H9 (cell line): ENCODE data around the gene TSSC4. TPM values are rescaled to one million over a fixed set of nuclear protein-coding genes. Genes with fewer than 3 reads are reported as not detected.

ENCODE experiments used
- DNase-seq: peaks from one replicate; pipeline ENCODE4 v3.0.0-alpha.2; 2017
- H2AFZ ChIP-seq: one replicate; pipeline ENCODE4 v1.6.1; 2013; ENCODE audit warnings: mild to moderate bottlenecking, low read length, control low read depth, moderate library complexity
- H2AK5ac ChIP-seq: 2 replicates; pipeline ENCODE4 v1.6.1; 2013; ENCODE audit warnings: low read length, control low read depth, mixed read lengths; ENCODE audit not compliant: insufficient read length
- H2BK120ac ChIP-seq: one replicate; pipeline ENCODE4 v1.6.1; 2013; ENCODE audit warnings: low read depth, mild to moderate bottlenecking, low read length, control low read depth, inconsistent platforms; ENCODE audit not compliant: poor library complexity, severe bottlenecking
- H2BK12ac ChIP-seq: 2 replicates; pipeline ENCODE4 v1.6.1; 2013; ENCODE audit warnings: low read length, control low read depth, mixed read lengths, low read depth; ENCODE audit not compliant: insufficient read length
- H2BK15ac ChIP-seq: 2 replicates; pipeline ENCODE4 v1.6.1; 2013; ENCODE audit warnings: low read depth, low read length, control low read depth
- H2BK20ac ChIP-seq: one replicate; pipeline ENCODE4 v1.6.1; 2013; ENCODE audit warnings: low read depth, mild to moderate bottlenecking, low read length, control low read depth, inconsistent platforms; ENCODE audit not compliant: poor library complexity, severe bottlenecking
- H2BK5ac ChIP-seq: 2 replicates; pipeline ENCODE4 v1.6.1; 2013; ENCODE audit warnings: low read length, control low read depth, mixed read lengths; ENCODE audit not compliant: insufficient read length
- H3K14ac ChIP-seq: 2 replicates; pipeline ENCODE4 v1.6.1; 2013; ENCODE audit warnings: low read length, control low read depth; ENCODE audit not compliant: insufficient read depth
- H3K18ac ChIP-seq: 2 replicates; pipeline ENCODE4 v1.6.1; 2013; ENCODE audit warnings: low read depth, mild to moderate bottlenecking, mixed read lengths, low read length, control low read depth; ENCODE audit not compliant: insufficient read length
- H3K23ac ChIP-seq: 2 replicates; pipeline ENCODE4 v1.6.1; 2013; ENCODE audit warnings: low read length, control low read depth, mixed read lengths, low read depth; ENCODE audit not compliant: insufficient read length
- H3K23me2 ChIP-seq: 2 replicates; pipeline ENCODE4 v1.6.1; 2013; ENCODE audit warnings: low read depth, mild to moderate bottlenecking, mixed read lengths, low read length, control low read depth; ENCODE audit not compliant: insufficient read length, poor library complexity, severe bottlenecking
- H3K27ac ChIP-seq: 2 replicates; pipeline ENCODE4 v1.5.1; 2013; ENCODE audit warnings: low read length, control low read depth, mixed read lengths, low read depth; ENCODE audit not compliant: insufficient read length
- H3K27me3 ChIP-seq: 2 replicates; pipeline ENCODE4 v1.6.1; 2013; ENCODE audit warnings: low read length, control low read depth, inconsistent platforms; ENCODE audit not compliant: insufficient read depth
- H3K4ac ChIP-seq: 2 replicates; pipeline ENCODE4 v1.6.1; 2013; ENCODE audit warnings: low read depth, mild to moderate bottlenecking, control low read depth, inconsistent platforms, low read length, moderate library complexity
- H3K4me1 ChIP-seq: 2 replicates; pipeline ENCODE4 v1.6.1; 2013; ENCODE audit warnings: low read length, control low read depth, inconsistent platforms; ENCODE audit not compliant: insufficient read depth
- H3K4me2 ChIP-seq: 2 replicates; pipeline ENCODE4 v1.6.1; 2013; ENCODE audit warnings: low read length, control low read depth, mixed read lengths; ENCODE audit not compliant: insufficient read length, insufficient read depth
- H3K56ac ChIP-seq: 2 replicates; pipeline ENCODE4 v1.6.1; 2013; ENCODE audit warnings: low read depth, mild to moderate bottlenecking, mixed read lengths, low read length, control low read depth; ENCODE audit not compliant: insufficient read length
- H3K79me1 ChIP-seq: 2 replicates; pipeline ENCODE4 v1.6.1; 2013; ENCODE audit warnings: low read depth, mild to moderate bottlenecking, moderate library complexity, low read length, control low read depth, inconsistent platforms; ENCODE audit not compliant: insufficient read depth, poor library complexity, severe bottlenecking
- H3K79me2 ChIP-seq: 2 replicates; pipeline ENCODE4 v1.6.1; 2013; ENCODE audit warnings: low read length, control low read depth, inconsistent platforms; ENCODE audit not compliant: insufficient read depth
- H3K9ac ChIP-seq: 2 replicates; pipeline ENCODE4 v1.6.1; 2013; ENCODE audit warnings: low read length, control low read depth, mixed read lengths; ENCODE audit not compliant: insufficient read length; ENCODE audit errors: extremely low read depth
- H3K9me3 ChIP-seq: one replicate; pipeline ENCODE4 v1.6.1; 2013; ENCODE audit warnings: low read depth, low read length, inconsistent platforms; ENCODE audit not compliant: control insufficient read depth
- H3T11ph ChIP-seq: one replicate; pipeline ENCODE4 v1.6.1; 2013; ENCODE audit warnings: mild to moderate bottlenecking, low read length, control low read depth, inconsistent platforms
- H4K20me1 ChIP-seq: one replicate; pipeline ENCODE4 v1.6.1; 2013; ENCODE audit not compliant: control insufficient read depth, insufficient read length, insufficient read depth
- H4K5ac ChIP-seq: 2 replicates; pipeline ENCODE4 v1.6.1; 2013; ENCODE audit warnings: low read depth, mild to moderate bottlenecking, mixed read lengths, low read length, control low read depth; ENCODE audit not compliant: insufficient read length
- H4K8ac ChIP-seq: replicated peaks from 2 replicates; pipeline ENCODE4 v1.6.1; 2013; ENCODE audit warnings: low read length, control low read depth, mixed read lengths, low read depth; ENCODE audit not compliant: insufficient read length
- H4K91ac ChIP-seq: 2 replicates; pipeline ENCODE4 v1.6.1; 2013; ENCODE audit warnings: low read depth, mild to moderate bottlenecking, moderate library complexity, mixed read lengths, low read length, control low read depth; ENCODE audit not compliant: insufficient read length
- H3K27ac Mint-ChIP-seq, 3 experiments: 2 replicates in 2 of 3; 3 replicates in 1 of 3; pipeline ENCODE4 v1.8.0; 2020 to 2021; ENCODE audit warnings: mixed read lengths in 3 of 3, mild to moderate bottlenecking in 1 of 3, moderate library complexity in 1 of 3
- H3K27me3 Mint-ChIP-seq: 2 replicates; pipeline ENCODE4 v1.8.0; 2021; ENCODE audit warnings: low read depth, mild to moderate bottlenecking, moderate library complexity, mixed read lengths
- H3K36me3 Mint-ChIP-seq, 3 experiments: 2 replicates in 2 of 3; 3 replicates in 1 of 3; pipeline ENCODE4 v1.8.0; 2020 to 2021; ENCODE audit warnings: low read depth in 3 of 3, mixed read lengths in 3 of 3; ENCODE audit not compliant: insufficient read depth in 1 of 3
- H3K4me1 Mint-ChIP-seq, 2 experiments: 2 replicates each; pipeline ENCODE4 v1.8.0; 2020; ENCODE audit warnings: mixed read lengths in 2 of 2
- H3K4me3 Mint-ChIP-seq, 2 experiments: 2 replicates in 1 of 2; 3 replicates in 1 of 2; pipeline ENCODE4 v1.8.0; 2020 to 2021; ENCODE audit warnings: mild to moderate bottlenecking in 2 of 2, mixed read lengths in 2 of 2, moderate library complexity in 1 of 2
- H3K9me3 Mint-ChIP-seq, 2 experiments: 2 replicates in 1 of 2; 3 replicates in 1 of 2; pipeline ENCODE4 v1.8.0; 2020; ENCODE audit warnings: mild to moderate bottlenecking in 2 of 2, mixed read lengths in 2 of 2, moderate library complexity in 1 of 2
- CTCF ChIP-seq: fragments of 200-600 bp; sonication (generic); conservative IDR thresholded peaks from 3 replicates; pipeline ENCODE4 v1.8.0; 2021; ENCODE audit warnings: antibody characterized with exemption, mild to moderate bottlenecking
- WGBS: extraction: QIAGEN DNeasy Blood & Tissue Kit; methylation state at CpG from one replicate; pipeline ENCODE4 v1.1.7; 2013; ENCODE audit warnings: missing lambda C conversion rate, low lambda C conversion rate, mixed read lengths; ENCODE audit not compliant: insufficient read length; ENCODE audit errors: extremely low coverage; 5-methylcytosine and 5-hydroxymethylcytosine counted together
- total RNA-seq: library from RNA; stranded (reverse); gene quantifications from 2 replicates; pipeline ENCODE4 v1.2.1, GENCODE V29; 2021

The TSSC4 gene
- total RNA-seq, 1 experiment from 2014 or later, result 51.0 TPM

DNA sequence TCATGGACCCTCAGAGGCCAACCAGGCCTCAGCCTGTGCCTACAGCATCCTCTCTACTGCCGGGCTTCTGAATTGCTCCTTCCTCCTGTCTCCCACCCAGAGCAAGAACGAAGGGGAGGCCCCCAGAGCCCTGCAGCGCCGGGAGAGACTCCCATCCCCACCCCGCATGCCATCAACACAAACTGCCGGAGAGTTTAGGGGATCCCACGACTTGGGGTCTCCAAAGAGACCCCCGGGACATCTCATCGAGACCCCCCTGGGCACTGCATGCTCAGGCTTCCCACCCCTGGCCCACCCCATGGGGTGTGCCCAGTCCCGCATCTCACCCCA, 31.7 kb upstream of the TSSC4 start:
- no peak for TF ChIP-seq CTCF
- Mint-ChIP-seq H3K27me3 (peaks cover 4% of the 10 kb centered on the region), H3K9me3 (no peaks in the 10 kb centered on the region), H3K27ac (no peak overlapping the region), H3K4me3 (no peak overlapping the region), H3K36me3 (no peaks in the 10 kb centered on the region), H3K4me1 (no peaks in the 10 kb centered on the region)
- Histone ChIP-seq H4K20me1 (no peaks in the 10 kb centered on the region), H4K91ac (no peak overlapping the region), H4K8ac (no peak overlapping the region), H3K14ac (no peak overlapping the region), H3T11ph (no peak overlapping the region), H2BK15ac (no peak overlapping the region), H2AFZ (no peak overlapping the region), H2BK20ac (no peak overlapping the region), H3K27me3 (no peaks in the 10 kb centered on the region), H2BK120ac (no peak overlapping the region), H3K27ac (no peak overlapping the region), H3K79me1 (no peaks in the 10 kb centered on the region), H3K9me3 (no peaks in the 10 kb centered on the region), H3K4me2 (no peak overlapping the region), H3K9ac (no peak overlapping the region), H3K18ac (no peak overlapping the region), H3K23me2 (no peaks in the 10 kb centered on the region), H2BK5ac (no peak overlapping the region), H3K4ac (no peak overlapping the region), H2AK5ac (no peak overlapping the region), H3K79me2 (no peaks in the 10 kb centered on the region), H3K4me1 (no peaks in the 10 kb centered on the region), H3K56ac (no peak overlapping the region), H4K5ac (no peak overlapping the region), H2BK12ac (no peak overlapping the region), H3K23ac (no peak overlapping the region)
- WGBS, result no CpG with 5 or more reads among the region's 10 CpGs
- no peak for DNase-seq
